Hindlimb muscle (tissue), 1 donor: ENCODE data around the gene PNPLA2. TPM values are rescaled to one million over a fixed set of nuclear protein-coding genes. Genes with fewer than 3 reads are reported as not detected.

Source experiments
- DNase-seq: peaks from one replicate; pipeline ENCODE4 v3.0.0-alpha.2; 2013
- polyA plus RNA-seq: library from polyadenylated mRNA; unstranded; fragments of 120-200 nt; gene quantifications from one replicate; pipeline ENCODE4 v1.2.1, GENCODE V29; 2013; ENCODE audit not compliant: insufficient read length

Gene PNPLA2
- polyA plus RNA-seq, 1 donor: 47.9 TPM

GRCh38 chr11:860234-861104 is 41.8 kb downstream of the PNPLA2 start:
- DNase-seq: no peak

GRCh38 chr11:861105-861479 is 42.4 kb downstream of the PNPLA2 start:
- DNase-seq: no peak

DNA sequence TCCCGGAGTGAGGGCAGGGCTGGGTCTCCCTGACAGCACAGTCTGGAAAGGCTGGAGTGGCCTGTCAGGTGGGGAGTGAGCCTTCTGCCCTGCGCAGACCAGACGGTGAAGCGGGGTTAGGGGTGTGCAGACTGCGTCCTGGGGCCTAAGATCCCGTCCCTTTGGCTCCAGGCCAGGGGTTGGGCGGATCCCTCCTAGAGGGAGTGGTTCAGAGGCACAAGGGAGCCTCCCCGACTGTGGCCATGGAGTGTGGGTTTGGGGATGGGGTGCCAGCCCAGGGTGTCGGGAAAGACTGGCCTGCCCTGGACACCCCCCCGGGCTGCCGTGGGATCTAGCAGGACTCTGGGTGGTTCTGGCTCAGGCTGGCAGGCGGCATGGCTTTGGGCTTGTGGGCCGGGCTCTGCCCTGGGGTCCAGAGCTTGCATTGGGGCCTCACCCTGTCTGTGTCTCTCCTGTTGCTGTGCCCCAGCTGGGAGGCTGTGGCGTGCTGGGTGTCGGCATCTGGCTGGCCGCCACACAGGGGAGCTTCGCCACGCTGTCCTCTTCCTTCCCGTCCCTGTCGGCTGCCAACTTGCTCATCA is 43.5 kb downstream of the PNPLA2 start:
- DNase-seq: no peak

DNA sequence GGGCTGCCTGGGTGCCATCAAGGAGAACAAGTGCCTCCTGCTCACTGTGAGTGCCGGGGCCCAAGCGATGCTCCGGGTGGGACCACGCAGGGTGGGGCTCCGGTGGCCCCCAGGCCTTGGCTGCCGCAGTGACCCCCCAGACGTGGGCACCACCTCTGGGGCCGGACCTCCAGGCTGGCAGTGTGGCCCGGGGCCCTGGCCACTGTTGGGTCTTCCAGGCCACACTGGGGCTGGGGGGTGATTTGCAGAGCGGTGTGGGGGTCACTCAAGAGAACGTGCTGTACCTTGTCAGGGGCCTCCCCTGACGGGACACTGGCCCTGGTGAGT is 43.9 kb downstream of the PNPLA2 start:
- DNase-seq: no peak

GRCh38 chr11:863023-863909 is 44.6 kb downstream of the PNPLA2 start:
- no peak for DNase-seq

DNA sequence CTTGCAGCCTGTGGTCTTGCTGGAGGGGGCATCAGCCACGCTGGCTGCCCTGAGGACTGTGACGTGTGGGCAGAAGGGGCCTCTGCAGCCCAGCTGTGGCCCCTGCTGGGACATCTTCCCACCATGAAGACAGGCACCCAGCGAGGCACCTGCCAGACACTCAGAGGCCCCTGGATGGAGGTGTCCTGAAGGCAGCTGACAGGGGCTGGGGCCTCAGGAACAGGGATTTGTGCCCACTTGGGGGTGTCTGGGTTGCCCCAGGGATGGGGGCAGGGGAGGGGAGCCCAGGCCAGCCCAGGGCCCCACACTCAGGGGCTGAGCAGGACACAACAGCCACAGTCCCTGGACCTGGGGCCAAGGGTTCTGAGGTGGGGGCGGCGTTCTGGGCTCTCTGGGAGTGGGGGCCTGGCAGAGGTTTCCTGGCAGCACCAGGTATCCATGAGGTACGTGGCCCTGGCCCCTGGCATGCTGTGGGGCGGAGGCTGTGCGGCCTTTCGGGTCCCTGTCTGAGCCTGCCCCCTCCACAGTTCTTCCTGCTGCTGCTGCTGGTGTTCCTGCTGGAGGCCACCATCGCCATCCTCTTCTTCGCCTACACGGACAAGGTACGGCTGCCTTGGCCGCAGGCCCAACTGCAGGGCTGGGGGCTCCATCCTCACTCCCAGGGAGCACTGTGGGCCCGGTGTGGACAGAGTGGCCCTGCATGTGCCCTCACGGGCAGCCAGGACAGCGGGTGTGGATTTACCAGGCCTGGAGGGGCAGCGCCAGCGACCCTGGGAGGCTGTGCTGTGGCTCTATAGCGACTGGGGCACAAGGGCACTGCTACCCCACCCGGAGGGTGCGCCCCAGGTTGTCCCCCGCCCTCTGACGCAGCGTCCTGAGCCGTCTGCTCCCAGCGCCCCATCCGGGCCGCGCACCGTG is 45.5 kb downstream of the PNPLA2 start:
- DNase-seq: no peak

DNA sequence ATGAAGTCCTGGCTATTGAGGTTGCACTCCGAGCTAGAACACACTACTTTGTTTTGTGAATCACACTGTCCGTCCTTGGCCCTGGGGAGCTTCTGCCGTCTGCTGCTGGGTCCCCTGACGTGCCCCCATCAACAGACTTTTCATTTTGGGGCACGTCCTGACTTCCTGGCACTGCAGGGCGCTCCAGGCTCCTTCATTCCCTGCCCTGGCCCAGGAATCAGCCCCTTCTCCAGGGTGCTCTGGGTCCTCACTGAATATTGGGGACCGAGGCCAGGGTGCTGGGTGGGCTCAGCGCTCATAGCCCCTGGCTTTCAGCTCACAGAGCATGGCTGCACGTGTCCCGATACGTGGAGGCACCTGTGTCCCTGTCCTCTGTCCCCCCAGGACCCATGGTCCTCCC is 46.2 kb downstream of the PNPLA2 start:
- no peak for DNase-seq

DNA sequence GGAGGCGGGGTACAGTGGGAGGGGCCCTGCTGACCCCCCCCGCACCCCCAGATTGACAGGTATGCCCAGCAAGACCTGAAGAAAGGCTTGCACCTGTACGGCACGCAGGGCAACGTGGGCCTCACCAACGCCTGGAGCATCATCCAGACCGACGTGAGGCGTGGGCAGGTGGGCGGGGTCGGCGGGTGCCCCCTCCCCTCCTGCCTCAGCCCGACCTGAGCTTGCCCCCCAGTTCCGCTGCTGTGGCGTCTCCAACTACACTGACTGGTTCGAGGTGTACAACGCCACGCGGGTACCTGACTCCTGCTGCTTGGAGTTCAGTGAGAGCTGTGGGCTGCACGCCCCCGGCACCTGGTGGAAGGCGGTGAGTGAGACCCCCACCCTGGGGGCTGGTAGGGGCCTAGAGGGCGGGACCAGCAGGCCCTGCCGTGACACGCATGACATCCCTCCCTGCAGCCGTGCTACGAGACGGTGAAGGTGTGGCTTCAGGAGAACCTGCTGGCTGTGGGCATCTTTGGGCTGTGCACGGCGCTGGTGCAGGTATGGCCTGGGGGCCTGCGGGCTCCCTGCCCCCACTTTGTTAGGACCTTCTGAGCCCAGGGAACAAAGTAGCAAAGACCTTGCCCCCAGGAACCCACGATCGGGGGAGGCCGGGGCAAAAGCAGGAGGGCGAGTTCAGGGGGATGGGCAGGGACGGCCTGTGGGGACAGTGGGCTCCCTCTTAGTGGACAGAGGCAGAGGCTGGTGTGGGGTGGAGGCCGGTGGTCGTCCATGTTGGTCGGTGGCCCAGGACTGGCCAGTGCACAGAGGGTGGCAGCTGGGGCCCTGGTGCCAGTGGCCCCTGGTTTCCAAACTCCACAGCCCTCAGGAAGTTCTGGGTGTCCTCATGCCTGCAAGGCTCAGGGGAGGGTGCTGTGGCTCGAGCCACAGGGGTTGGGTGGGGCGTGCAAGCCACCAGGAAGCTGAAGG is 47.0 kb downstream of the PNPLA2 start:
- DNase-seq: no peak

DNA sequence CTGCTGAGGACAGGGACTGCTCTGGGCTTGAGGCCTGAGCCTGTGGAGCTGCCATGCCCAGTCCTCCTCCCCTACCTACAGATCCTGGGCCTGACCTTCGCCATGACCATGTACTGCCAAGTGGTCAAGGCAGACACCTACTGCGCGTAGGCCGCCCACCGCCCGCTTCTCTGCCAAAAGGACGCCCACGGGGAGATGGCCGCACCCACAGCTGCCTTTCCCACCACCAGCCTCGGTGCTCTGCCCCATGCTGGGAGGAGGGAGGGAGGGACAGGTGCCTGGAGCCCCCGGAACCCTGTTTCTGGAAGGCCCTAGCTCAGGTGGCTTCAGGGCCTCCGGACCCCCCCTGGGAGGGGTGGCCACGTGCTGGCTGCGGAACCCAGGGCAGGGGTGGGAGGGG is 47.8 kb downstream of the PNPLA2 start:
- no peak for DNase-seq

DNA sequence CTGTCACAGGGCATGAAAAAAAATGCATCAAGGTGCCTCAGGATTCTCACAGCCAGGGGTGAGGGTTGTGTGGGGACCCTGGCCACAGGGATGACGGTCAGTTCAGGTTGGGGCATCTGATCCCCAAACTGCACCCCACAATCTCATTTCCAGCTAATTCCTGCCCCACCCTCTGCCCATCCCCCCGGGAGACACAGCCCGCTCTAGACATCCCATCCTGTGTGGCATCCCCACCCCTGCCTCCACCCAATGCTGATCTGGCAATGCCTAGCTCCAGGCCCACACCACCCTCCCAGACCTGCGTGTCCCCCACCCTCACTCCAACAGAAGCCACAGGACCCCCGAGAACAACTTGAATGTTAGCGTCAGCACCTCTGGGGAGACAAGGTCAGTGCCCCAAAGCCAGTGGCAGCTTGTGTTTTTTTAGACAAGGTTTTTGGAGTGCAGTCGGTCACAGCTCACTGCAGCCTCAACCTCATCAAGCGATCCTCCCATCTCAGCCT is 49.2 kb downstream of the PNPLA2 start:
- DNase-seq: no peak

- no peak for DNase-seq
Measured at GRCh38 chr11:868394-868793, 49.7 kb downstream of the PNPLA2 start.

GRCh38 chr11:868802-869201 is 50.1 kb downstream of the PNPLA2 start:
- DNase-seq: no peak

GRCh38 chr11:869399-870126 is 50.8 kb downstream of the PNPLA2 start:
- DNase-seq: no peak

DNA sequence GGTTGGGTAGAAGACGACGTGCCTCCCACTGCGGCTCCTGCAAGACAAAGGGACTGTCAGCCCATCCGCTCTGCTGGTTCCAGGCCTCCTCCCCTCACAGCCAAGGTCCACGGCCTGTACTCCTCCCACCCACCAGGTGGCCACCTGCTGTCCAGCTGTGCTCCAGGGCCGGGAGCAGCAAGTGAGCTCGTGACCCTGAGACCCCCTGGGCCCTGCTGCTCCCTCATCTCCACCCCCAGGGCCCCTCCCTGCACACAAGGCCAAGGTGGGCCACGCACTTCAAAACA is 51.4 kb downstream of the PNPLA2 start:
- DNase-seq: no peak

DNA sequence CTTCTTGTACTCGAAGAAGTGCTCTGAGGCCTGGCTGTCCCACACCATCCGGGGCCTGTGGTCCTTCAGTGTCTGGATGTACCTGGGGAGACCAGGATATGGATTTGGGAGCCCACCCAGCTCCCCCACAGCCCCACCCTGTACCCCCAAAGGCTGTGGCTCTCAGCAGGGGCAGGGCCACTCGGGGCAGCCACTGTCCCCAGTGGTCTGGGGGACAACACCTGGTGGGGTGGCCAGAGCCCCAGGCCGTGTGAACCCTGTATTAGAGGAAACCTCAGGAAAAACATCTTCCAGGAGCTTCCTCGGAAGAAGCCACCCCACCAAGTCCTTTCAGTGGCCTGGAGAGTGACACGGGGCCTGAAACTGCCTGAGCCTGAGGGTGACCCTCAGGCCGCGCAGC is 51.7 kb downstream of the PNPLA2 start:
- no peak for DNase-seq

DNA sequence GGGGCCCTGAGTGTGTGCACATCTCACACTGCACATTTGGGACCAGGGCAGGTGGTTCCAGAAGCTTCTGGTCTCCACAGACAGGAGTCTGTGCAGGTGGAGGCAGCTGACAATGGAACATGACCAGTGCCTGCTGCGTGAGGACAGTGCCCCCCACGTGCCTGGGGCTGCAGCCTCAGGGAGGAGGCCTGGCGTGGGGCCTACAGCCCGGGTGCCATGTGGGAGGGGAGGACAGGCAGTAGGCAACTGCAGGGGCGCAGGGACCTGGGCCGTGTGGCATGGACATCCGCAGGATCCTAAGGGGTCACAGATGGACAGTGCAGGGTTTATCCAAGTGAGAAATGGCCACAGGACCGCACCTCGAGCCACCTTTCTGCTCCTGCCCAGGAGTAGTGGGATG is 52.8 kb downstream of the PNPLA2 start:
- no peak for DNase-seq

DNA sequence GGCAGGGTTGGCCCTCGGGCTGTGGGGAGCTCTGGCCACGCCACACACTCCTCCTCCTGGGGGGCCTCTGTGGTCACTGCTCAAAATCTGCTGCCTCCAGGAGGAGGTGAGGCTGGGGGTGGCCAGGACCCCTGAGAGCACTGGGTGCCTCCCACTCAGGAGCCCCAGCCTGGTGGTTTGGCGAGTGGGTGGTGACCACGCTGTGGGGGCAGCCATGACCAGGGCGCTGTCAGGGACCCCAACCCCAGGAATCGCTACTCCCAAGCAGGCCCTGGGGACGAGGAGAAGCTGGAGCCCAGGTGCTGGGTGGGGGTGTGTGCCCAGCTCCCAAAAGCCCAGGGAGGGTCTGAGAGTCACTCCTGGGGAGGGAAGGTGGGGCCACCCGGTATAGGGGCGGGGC is 54.1 kb downstream of the PNPLA2 start:
- no peak for DNase-seq

- DNase-seq: no peak
Measured at GRCh38 chr11:873706-874105, 55.0 kb downstream of the PNPLA2 start.
